Neural cell (in vitro differentiated cells): ENCODE data around the gene ZNF594.

Experiments
- CTCF ChIP-seq: fragments of 450-650 bp; IDR thresholded peaks from 2 replicates; pipeline ENCODE4 v1.5.1; 2014; ENCODE audit warnings: antibody characterized with exemption, mild to moderate bottlenecking, moderate library complexity; ENCODE audit not compliant: poor library complexity, severe bottlenecking
- EP300 ChIP-seq: fragments of 450-650 bp; conservative IDR thresholded peaks from 2 replicates; pipeline ENCODE4 v1.6.1; 2014; ENCODE audit warnings: antibody characterized with exemption, mild to moderate bottlenecking, moderate library complexity; ENCODE audit not compliant: poor library complexity, severe bottlenecking
- EZH2 ChIP-seq: fragments of 200-600, 300-800 bp; shearing (Covaris generic), sonication (generic); IDR thresholded peaks from 2 replicates; pipeline ENCODE4 v1.6.1; 2014; ENCODE audit warnings: antibody characterized with exemption, low read length, borderline replicate concordance, mild to moderate bottlenecking; ENCODE audit not compliant: insufficient read depth, poor library complexity, severe bottlenecking
- RAD21 ChIP-seq: fragments of 450-650 bp; conservative IDR thresholded peaks from 2 replicates; pipeline ENCODE4 v1.6.1; 2014; ENCODE audit warnings: antibody characterized with exemption, mild to moderate bottlenecking, moderate library complexity
- SMC3 ChIP-seq: fragments of 450-650 bp; conservative IDR thresholded peaks from 2 replicates; pipeline ENCODE4 v1.6.1; 2014; ENCODE audit warnings: antibody characterized with exemption, mild to moderate bottlenecking, moderate library complexity; ENCODE audit not compliant: poor library complexity
- TF ChIP-seq, protein P1 (sequence below): IDR thresholded peaks from 2 replicates; pipeline ENCODE4 v1.6.1; 2012; ENCODE audit warnings: borderline replicate concordance

DNA sequence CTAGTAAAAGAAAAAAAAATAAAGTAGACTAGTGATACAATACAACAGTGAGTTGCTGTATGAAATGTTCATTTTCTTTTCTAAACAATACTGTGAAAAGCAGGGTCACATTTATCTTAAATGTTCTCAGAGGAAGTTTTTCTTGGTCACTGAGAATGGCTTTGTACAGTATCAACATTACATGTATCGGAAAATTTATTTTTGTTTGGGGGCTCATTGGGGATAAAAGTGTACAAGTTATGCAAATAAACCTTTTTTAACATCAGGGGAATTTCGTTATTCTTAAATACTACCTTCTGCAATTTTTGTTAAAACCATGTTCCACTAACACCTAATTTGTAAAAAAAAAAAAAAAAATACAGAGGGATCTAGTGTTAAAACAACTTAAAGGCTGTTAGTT, 8.7 kb upstream of the ZNF594 start:
- TF ChIP-seq CTCF (no peak), RAD21 (no peak), EP300 (no peak), SMC3 (no peak), EZH2 (no peak)
- TF ChIP-seq, protein P1, sequence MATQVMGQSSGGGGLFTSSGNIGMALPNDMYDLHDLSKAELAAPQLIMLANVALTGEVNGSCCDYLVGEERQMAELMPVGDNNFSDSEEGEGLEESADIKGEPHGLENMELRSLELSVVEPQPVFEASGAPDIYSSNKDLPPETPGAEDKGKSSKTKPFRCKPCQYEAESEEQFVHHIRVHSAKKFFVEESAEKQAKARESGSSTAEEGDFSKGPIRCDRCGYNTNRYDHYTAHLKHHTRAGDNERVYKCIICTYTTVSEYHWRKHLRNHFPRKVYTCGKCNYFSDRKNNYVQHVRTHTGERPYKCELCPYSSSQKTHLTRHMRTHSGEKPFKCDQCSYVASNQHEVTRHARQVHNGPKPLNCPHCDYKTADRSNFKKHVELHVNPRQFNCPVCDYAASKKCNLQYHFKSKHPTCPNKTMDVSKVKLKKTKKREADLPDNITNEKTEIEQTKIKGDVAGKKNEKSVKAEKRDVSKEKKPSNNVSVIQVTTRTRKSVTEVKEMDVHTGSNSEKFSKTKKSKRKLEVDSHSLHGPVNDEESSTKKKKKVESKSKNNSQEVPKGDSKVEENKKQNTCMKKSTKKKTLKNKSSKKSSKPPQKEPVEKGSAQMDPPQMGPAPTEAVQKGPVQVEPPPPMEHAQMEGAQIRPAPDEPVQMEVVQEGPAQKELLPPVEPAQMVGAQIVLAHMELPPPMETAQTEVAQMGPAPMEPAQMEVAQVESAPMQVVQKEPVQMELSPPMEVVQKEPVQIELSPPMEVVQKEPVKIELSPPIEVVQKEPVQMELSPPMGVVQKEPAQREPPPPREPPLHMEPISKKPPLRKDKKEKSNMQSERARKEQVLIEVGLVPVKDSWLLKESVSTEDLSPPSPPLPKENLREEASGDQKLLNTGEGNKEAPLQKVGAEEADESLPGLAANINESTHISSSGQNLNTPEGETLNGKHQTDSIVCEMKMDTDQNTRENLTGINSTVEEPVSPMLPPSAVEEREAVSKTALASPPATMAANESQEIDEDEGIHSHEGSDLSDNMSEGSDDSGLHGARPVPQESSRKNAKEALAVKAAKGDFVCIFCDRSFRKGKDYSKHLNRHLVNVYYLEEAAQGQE, result no peak
